ENCODE measurements around the gene BANK1.

DNA sequence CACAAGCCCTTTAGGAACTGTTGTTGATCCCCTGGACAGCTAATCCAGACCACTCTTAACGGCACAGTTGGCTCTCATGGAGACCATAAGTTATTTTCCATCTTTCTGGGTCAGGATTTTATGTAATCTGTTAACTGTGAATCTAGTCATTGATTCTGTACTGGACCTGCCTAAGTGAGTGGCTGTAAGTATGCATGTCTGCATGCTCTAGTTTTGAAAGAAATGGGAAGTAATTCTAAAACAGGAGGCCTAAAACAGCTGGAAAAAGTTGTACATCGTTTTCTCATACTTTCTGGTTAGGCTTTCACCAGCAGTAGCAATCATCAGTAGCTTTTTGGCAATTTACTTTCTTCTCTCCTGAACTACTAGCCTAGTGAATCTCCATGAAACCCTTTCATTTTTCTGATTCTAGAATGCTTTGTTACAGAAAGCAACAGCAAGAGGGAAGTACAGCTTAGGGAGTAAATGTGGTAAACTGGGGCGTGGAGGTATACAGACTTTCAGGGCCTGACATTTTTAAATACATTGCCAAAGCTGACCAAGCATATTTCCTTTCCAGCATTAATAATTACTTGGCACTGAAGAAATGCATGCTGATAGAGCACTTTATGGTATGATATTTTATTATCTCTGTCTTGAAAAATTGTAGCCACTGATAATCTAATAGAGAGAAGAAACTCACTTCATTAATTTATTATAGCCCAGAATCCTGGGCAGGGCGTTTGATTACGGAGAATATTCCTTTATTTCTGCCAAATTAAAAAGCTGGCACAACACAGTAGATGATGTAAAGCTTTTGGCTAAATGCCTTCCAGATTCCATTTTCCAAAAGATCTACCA, 202.7 kb downstream of the BANK1 start:
- TF ChIP-seq, protein P1, sequence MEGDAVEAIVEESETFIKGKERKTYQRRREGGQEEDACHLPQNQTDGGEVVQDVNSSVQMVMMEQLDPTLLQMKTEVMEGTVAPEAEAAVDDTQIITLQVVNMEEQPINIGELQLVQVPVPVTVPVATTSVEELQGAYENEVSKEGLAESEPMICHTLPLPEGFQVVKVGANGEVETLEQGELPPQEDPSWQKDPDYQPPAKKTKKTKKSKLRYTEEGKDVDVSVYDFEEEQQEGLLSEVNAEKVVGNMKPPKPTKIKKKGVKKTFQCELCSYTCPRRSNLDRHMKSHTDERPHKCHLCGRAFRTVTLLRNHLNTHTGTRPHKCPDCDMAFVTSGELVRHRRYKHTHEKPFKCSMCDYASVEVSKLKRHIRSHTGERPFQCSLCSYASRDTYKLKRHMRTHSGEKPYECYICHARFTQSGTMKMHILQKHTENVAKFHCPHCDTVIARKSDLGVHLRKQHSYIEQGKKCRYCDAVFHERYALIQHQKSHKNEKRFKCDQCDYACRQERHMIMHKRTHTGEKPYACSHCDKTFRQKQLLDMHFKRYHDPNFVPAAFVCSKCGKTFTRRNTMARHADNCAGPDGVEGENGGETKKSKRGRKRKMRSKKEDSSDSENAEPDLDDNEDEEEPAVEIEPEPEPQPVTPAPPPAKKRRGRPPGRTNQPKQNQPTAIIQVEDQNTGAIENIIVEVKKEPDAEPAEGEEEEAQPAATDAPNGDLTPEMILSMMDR (IDR thresholded peaks at IDR 0.05): no peak
- no peak for TF ChIP-seq ZFX (IDR thresholded peaks at IDR 0.05; ENCODE audit: borderline replicate concordance)

Measured in 22Rv1 (cell line).